HG02870 (cell line): ENCODE results near the gene FOXP1.
"Not testable (repeated sequence)": the region's sequence is repeated elsewhere in the genome, so short reads cannot be mapped to it uniquely, and the experiment has no call there.

ENCODE experiments used
- ATAC-seq: cut with Tn5 transposase; IDR thresholded peaks from one replicate; pipeline ENCODE4 v1.9.1; 2021; ENCODE audit warnings: mild to moderate bottlenecking, moderate library complexity; ENCODE audit not compliant: unreplicated experiment

Gene FOXP1

DNA sequence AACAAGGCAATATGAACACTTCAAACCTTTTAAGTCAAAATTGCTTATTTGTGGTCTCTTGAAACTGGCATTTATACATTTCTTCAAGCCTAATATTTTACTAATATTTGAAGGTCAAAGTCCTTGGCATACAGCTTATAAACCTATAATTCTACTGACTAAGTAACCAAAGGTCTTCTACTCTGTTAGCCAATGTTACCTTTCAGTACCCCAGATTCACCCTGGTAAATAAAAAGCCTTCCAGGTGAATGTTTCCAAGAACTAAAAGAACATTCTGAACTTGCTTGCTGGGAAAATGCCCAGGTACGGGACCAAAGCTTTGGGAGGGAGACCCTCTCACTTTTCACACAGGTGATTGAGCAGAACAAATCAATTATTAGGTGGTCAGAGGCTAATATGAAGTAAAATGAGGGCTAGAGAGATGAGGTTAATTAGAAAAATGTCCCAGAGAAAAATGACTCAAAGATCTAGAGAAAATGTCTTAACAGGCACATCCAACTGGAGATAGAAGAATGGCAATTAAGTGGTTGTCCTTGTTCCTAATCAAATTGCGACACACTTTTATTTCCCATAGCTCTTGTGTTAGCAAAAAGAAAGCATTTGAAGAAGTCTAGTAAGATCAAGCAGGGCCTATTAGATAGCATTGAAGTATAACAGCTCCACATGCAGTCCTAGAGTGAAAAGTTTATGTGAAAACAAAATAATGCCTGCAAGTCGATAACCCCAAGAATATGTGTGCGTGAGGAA, 232.0 kb downstream of the FOXP1 start:
- no peak for ATAC-seq

DNA sequence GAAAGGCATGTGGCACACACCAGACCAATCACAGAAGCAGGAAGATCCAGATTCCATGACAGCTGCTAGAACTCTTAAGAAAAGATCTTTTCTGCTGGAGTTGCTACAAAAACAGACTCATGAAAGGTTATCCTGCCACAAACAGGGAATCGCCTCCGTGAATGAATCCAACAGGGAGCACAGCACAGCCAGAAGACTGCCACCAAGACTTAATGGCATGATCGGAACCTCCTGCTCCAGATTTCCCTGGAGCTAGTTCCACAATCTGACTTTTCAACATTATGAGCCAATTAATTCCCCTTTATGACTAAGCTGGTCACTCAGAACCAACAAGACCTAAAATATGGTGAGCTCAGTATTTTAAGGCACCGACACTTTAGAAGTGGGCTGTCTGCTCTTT, 232.5 kb downstream of the FOXP1 start:
- no peak for ATAC-seq

DNA sequence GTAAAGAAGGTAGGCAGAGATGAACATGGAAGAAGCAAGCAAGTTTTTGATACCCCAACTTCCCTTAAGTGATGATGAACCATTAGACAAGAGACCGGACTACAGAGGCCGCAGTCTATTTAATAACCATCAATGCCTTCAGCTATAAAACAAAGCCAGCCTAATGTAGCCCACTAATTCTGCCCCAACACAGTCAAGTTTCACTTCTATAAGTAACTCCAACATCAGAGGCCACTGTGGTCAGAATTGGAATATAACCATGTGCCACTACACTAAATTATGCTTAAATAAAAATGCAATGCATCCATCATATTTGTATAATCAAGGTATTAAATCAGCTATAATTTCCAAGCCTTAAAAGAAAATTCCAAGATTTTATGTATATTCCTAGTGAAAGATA, 234.7 kb downstream of the FOXP1 start:
- no peak for ATAC-seq

DNA sequence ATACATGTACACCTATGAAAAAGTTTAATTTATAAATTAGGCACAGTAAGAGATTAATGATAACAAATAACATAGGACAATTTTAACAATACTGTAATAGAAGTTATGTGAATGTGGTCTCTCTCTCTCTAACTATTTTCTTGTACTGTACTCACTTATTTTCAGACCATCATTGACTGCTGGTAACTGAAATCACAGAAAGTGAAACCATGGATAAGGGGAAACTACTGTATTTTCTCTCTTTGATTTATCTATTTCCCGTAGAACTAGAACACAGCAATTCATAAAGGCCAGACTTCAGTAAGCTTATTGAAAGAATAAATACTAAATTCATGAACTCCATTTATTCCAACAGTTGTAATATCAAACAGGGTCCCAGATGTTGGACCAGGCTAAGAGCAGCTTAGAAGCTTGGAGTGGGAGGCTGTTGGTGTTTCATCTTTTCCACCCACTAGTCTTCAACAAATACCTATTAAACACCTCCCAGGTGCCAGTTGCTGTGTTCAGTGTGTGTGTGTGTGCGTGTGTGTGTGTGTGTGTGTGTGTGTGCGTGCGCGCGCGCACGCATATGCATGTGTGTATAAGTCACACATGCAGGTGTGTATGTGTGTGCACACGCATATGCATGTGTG, 235.4 kb downstream of the FOXP1 start:
- no peak for ATAC-seq

DNA sequence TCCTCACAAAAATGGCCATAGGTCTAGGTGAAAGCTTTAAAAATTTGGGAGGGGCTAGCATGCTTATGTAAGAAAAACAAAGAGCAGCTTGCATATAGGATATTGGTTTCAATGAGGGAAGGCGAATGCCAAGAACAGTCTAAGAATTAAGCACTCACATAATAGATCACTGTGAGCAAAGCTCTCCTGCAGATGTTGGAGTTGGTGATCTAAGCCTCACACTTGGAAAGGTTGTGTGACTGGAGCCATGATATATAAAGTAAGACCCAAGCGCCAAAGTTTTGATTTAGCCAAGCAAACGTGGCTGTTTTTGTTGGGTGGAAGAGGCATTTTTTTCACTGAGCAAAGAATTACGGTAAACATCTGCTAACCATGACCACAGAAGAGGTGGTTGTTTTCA, 237.5 kb downstream of the FOXP1 start:
- no peak for ATAC-seq

DNA sequence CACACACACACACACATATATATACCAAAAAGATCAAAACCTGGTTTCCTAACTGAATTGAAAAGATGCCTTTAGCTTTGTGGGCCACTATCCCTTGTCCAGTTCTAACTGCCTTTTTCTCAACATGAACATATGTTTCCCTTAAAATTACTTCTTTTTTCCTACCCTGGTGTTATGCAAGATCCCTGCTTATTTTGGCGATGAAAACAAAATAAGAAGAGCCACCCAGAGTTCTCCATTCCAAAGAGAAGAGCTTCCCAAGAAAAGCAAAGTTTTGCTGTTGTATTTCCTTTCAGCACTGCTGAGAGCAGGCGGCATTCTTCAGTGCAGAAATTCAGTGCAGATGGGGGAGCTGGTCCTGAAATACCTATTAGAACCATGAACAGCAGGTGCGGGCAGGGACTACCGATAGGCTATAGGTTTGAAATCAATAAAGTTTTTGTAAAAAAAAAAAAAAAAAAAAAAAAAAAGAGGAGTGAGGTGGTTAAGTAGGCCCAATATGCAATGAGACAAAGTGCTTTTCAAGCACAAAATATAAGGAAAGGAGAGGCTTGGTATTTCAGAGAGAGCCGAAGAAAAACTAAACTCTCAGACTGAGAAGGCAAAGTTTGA, 238.0 kb downstream of the FOXP1 start:
- no peak for ATAC-seq

DNA sequence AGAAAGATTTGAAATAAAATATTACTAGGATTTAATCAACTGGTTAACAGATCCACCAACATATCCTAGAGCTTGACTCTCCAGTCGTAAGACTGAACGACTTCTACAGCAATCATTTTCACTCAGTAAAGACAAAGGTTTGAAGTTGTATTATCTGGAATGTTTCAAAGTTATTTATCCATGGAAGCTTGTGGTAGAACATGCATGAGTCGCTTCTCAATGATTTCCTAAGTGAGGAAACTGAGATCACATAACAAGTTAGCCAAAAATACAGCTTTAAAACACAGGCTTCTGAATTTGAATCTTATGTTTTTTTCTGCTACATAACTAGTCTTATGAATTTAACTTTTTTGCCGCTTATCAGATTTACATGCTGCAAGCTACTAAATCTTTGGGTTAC, 241.8 kb downstream of the FOXP1 start:
- no peak for ATAC-seq

DNA sequence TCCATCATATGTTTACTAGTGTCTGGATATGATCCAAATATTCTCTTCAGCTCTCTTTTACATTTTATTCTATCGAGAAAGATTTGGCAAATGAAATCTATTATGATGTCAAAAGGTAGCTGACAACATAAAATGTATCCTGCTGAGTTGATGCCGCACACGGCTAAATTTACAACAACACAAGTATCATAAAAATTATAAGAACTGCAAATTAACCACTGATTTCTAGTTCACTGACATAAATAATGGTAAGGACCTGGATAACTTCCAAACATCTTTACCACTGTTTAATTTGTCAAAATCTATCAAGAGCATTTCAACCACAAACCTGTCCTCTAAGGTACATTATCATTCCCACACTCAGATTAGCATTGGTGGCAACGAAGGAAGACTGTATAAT, 244.5 kb downstream of the FOXP1 start:
- ATAC-seq: no peak

DNA sequence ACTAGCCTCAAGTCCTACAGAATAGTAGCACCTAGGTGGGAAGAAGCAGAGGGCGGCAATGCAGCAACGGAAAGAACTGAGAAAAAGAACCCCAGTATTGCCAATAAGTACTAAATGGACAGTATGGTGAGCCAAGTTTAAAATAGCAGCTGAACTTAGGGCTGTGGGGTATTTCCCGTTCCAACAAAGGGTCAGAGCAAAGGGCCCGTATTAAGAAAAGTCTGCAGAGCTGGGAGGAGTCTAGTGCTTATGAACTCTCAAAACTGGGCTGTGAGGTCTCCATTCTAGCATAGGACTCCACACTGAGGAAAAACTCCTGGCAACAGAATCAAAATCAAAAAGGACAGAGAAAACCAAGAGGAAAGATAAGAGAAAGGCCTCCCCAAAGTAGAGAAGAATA, 250.7 kb downstream of the FOXP1 start:
- ATAC-seq: no peak

DNA sequence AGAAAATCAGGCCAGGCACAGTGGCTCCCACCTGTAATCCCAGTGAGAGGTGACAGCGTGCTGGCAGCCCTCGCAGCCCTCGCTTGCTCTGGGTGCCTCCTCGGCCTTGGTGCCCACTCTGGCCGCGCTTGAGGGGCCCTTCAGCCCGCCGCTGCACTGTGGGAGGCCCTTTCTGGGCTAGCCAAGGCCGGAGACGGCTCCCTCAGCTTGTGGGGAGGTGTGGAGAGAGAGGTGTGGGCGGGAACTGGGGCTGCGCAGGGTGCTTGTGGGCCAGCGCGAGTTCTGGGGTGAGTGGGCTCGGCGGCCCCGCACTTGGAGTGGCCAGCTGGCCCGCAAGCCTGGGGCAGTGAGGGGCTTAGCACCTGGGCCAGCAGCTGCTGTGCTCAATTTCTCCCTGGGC, 252.6 kb downstream of the FOXP1 start:
- no peak for ATAC-seq

DNA sequence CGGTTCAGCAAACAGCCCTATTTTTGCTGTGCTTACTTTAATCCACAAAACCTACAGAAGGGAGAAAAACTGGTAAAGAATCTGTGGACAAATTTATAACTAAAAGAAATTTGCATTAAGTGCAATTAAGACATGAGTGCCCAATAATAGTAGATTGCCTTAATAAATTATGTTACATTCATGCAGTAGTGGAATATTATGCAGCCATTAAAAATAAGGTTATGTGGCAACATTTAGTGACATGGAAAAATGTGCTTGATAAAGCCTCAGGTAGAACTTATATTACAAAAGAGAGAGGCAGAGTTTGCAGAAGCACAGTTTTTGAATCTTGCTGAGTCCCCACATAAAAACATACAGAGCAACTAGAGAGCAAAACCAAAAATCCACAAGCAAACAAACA, 253.0 kb downstream of the FOXP1 start:
- no peak for ATAC-seq

DNA sequence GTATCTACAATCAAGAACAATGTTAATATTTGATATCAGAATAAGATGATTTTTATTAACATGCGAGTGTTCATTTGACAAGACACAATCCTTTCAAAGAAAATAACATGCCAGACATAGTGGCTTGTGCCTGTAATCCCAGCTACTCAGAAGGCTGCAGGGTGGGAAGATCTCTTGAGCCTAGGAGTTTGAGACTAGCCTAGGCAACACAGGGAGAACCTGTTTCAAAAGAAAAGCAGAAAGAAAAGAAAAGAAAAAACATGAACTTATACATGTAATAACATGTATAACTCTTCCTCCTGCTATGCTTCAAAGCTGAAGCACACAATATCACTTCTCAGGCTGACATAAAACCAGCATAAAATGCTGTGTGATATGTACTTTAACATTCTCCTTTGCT, 253.7 kb downstream of the FOXP1 start:
- ATAC-seq: no peak

DNA sequence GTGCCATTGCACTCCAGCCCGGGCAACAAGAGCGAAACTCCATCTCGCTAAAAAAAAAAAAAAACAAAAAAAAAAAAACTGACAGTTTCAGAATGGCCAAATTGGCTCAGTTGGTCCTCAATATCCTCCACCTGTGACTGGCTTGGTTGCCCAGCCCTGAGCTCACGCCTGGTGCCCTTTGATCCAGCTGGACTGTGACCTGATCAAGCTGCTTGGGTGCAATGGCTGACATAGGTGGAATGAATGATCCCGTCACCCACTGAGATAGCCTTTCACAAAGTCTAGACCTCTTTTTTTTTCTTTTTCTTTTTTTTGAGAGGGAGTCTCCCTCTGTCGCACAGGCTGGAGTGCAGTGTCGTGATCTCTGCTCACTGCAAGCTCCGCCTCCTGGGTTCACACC, 254.6 kb downstream of the FOXP1 start:
- ATAC-seq: no peak

DNA sequence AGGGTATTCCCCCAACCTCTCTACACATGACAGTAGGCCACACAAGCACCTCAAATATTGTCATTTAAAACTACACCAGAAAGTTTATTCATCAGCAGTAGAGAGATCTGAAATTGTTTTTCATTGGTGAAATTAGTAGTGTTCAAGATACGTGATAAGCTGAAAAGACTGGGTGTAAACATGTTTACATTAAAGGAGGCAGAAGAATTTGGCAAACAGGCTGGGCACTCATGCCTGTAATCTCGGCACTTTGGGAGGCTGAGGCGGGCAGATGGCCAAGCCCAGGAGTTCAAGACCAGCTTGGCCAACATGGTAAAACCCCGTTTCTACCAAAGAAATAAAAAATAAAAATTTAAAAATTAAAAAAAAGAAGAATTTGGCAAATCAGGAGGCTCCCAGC, 255.6 kb downstream of the FOXP1 start:
- no peak for ATAC-seq

DNA sequence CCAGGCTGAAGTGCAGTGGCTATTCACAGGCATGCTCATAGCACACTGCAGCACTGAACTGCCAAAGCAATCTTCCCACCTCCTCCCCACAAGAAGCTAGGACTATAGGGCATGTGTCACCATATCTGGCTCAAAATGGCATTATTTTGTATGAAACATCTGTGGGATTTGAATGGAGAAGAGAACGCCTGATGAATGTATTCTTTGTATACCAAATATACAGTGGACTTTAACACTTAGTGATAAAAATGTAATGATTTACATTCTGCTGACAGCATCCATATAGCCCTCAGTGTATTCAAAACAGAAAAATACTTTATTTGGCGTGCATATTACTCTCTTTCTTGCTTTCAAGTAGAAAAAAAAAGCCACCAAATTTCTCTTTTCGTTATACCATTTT, 257.8 kb downstream of the FOXP1 start:
- ATAC-seq: no peak

DNA sequence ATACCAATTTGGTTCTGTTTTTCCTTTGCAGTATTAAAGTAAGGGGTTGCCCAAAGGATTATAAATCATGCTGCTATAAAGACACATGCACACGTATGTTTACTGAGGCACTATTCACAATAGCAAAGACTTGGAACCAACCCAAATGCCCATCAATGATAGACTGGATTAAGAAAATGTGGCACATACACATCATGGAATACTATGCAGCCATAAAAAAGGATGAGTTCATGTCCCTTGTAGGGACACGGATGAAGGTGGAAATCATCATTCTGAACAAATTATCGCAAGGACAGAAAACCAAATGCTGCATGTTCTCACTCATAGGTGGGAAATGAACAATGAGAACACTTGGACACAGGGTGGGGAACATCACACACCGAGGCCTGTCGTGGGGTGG, 259.3 kb downstream of the FOXP1 start:
- not testable (repeated sequence) for ATAC-seq

DNA sequence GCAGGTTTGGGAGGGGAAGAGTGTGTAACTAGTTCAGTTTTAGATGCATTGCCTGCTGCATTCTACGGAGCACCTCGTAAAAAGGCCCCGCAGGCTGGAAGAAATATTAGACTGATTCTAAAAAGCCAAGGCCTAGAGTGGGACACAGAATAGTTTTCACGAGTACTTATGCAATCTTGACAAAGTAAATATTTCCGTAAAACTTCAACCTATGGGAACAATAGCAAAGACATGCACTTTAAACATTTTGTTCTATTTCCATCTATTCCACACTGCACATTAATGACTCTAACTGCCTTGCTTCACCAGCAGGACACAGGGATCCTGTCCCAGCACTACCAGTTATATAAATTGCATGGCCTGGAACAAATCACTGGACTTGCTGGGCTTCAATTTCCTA, 260.0 kb downstream of the FOXP1 start:
- no peak for ATAC-seq

DNA sequence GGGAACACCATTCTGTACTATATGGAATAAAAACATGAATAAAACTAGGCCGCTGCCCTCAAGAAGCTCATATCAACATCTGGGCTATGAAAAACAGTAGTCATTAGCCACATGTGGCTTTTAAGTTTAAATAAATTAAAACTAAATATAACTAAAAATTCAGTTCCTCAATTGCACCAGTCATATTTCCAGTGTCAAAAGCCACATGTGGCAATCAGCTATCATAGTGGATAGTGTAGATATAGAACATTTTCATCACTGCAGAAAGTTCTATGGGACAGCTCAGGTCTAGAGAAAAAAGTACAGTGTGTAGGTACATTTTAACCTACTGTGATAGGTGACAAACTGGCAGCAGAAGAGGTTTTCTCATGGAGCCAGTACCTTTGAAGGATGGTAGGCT, 261.4 kb downstream of the FOXP1 start:
- ATAC-seq: no peak

DNA sequence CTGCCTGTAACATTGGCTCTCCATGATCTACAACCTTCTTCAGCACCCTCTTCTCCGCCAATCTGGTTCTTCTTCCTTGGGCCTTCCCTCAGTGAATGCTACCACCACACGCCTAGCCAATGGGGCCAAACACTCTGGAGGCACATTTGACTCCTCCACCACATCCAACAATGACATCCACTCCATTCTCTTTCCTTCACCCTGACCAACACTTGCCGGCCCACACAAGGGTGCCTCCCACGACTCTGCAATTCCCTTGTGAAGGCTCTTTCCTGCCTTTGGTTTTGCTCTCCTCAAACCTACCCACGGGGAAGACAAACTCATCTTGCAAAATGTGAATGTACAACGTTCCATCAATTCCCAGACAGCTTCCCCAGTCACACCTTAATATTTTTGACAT, 263.8 kb downstream of the FOXP1 start:
- no peak for ATAC-seq

DNA sequence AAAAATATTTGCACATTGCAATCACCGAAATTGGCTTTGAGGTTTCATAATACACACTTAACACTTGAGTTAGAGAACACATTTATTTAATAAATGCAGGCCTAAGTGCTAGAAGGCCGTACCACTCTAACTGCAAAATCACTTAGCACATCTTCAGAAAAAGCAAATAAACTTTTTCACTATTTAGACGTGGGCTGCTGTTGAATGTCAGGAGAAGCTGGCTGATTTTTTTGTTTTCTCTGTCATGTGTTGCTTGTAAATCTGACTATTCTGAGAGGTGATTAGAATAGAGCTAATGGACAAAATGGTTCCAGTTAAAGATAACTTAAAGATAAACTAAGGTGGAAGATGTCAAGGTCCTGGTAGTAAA, 265.1 kb downstream of the FOXP1 start:
- ATAC-seq: no peak

DNA sequence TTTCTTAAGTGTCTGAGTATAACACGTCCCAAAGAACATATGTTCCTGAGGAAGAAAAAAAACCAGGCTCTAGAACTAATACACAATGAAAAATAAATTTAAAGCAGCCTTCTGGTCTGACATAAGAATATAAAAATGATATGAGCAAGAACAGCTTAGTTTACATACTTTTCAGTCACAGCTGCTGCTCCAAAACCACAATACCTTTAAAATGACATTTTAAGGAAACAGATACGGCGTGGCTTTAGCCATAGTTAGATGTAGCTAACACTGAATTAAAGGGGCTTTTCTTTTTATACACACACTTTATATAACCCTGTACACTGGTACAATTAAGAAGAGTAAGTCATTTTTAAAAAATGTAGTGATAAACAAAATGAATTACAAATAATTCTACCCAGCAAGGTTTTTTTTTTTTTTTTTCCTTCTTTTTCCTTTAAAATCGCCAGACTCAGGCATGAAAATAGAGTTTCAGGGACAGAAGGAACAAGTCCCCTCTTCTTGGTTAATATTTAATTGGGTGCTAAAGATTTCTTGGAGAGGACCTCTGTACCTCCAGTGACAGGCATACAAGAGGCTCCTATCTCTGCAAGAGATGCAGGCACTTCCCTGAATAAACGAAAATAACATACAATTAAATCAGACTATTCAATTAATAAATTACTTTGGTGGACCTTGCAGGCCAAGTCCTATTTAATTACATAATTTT, 265.6 kb downstream of the FOXP1 start:
- no peak for ATAC-seq

DNA sequence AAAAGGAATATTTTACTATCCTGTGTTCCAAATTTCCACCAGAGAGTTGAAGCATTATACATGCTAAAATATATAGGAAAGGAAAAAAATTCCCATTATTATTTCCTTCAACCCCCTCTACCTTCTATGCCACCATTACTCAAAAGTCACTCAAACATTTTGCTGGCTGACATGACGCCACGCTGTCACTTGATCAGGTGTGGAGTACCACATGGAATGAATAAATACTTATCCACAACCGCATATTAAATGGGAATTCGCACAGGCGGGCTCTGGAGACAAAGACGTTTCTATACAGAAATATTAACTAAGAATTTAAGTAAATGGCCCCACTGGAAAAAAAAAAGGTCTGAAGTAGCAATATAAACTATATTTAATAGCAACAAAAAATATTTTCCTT, 266.4 kb downstream of the FOXP1 start:
- ATAC-seq: no peak
